ENCODE data around the gene ZFP36L1. TPM values are rescaled to one million over a fixed set of nuclear protein-coding genes. Genes with fewer than 3 reads are reported as not detected.

Gene ZFP36L1
- total RNA-seq, 1 donor from 2014 or later, result 884 TPM

GRCh38 chr14:68817506-68818212 lies 24.8 kb upstream of the ZFP36L1 start:
- ATAC-seq (ENCODE audit: low read depth), result no peak
- no peaks in the 10 kb centered on the region for H3K36me3 Mint-ChIP-seq (ENCODE audit: low read depth)
- H3K4me1 Mint-ChIP-seq, result peaks cover 86% of the 10 kb centered on the region
- intact Hi-C loops (cut with micrococcal nuclease), result loop anchor here (1.0 to 2.0 kb wide), 3 partner anchors 27 to 883 kb away; no protein-coding TSS in a partner anchor
- DNase-seq, result peak; percentile 25
- H3K27me3 Mint-ChIP-seq, result no peaks in the 10 kb centered on the region
- TF ChIP-seq CTCF (IDR thresholded peaks at IDR 0.05), result no peak
- peak overlapping the region; percentile 76 for H3K4me3 Mint-ChIP-seq
- CTCF ChIA-PET, result interaction anchor here (0.9 to 8.4 kb wide), 23 partner anchors 9 to 884 kb away, joined by 3 to 135 read pairs (median 6); partner anchors contain the start of gene ZFP36L1
- H3K27ac Mint-ChIP-seq, result peak overlapping the region; percentile 92
- H3K9me3 Mint-ChIP-seq, result no peaks in the 10 kb centered on the region
- POLR2A ChIA-PET, result interaction anchor here (0.7 to 23.4 kb wide), 35 partner anchors 13 to 884 kb away, joined by 3 to 2953 read pairs (median 12); partner anchors contain the start of gene ZFP36L1

- Mint-ChIP-seq H3K4me3 (peak overlapping the region; percentile 76), H3K27me3 (no peaks in the 10 kb centered on the region), H3K36me3 (ENCODE audit: low read depth) (no peaks in the 10 kb centered on the region), H3K27ac (peak overlapping the region; percentile 92), H3K4me1 (peaks cover 87% of the 10 kb centered on the region), H3K9me3 (no peaks in the 10 kb centered on the region)
- no peak for ATAC-seq (ENCODE audit: low read depth)
- intact Hi-C loops (cut with micrococcal nuclease), result loop anchor here (1.0 to 2.0 kb wide), 16 partner anchors 24 to 980 kb away; partner anchors contain the start of gene ZFP36L1
- DNase-seq, result no peak
- POLR2A ChIA-PET, result interaction anchor here (0.7 to 23.4 kb wide), 53 partner anchors 12 to 884 kb away, joined by 3 to 2953 read pairs (median 7); partner anchors contain the start of gene ZFP36L1
- CTCF ChIA-PET, result interaction anchor here (0.8 to 8.4 kb wide), 30 partner anchors 10 to 979 kb away, joined by 3 to 135 read pairs (median 6); partner anchors contain the start of gene ZFP36L1
- TF ChIP-seq CTCF (IDR thresholded peaks at IDR 0.05), result peak; percentile 7
These were observed 24.1 kb upstream of the ZFP36L1 start for GRCh38 chr14:68816943-68817430.

GRCh38 chr14:68816183-68816942 lies 23.5 kb upstream of the ZFP36L1 start:
- CTCF ChIA-PET, result interaction anchor here (0.6 to 8.4 kb wide), 35 partner anchors 10 to 979 kb away, joined by 3 to 135 read pairs (median 5); partner anchors contain the start of gene ZFP36L1
- no peaks in the 10 kb centered on the region for H3K9me3 Mint-ChIP-seq
- TF ChIP-seq CTCF (IDR thresholded peaks at IDR 0.05), result peak; percentile 54
- peak overlapping the region; percentile 89 for H3K4me3 Mint-ChIP-seq
- intact Hi-C loops (cut with micrococcal nuclease), result loop anchor here (1.0 to 2.0 kb wide), 15 partner anchors 23 to 979 kb away; partner anchors contain the start of gene ZFP36L1
- no peaks in the 10 kb centered on the region for H3K36me3 Mint-ChIP-seq (ENCODE audit: low read depth)
- H3K27ac Mint-ChIP-seq, result peak overlapping the region; percentile 93
- no peaks in the 10 kb centered on the region for H3K27me3 Mint-ChIP-seq
- peaks cover 86% of the 10 kb centered on the region for H3K4me1 Mint-ChIP-seq
- ATAC-seq (ENCODE audit: low read depth) (peak; percentile 74), DNase-seq (peak; percentile 96)
- POLR2A ChIA-PET, result interaction anchor here (0.7 to 23.4 kb wide), 59 partner anchors 8 to 883 kb away, joined by 3 to 2953 read pairs (median 7); partner anchors contain the start of gene ZFP36L1

GRCh38 chr14:68815298-68816182 lies 22.7 kb upstream of the ZFP36L1 start:
- Mint-ChIP-seq H3K4me3 (peak overlapping the region; percentile 89), H3K27me3 (no peaks in the 10 kb centered on the region), H3K9me3 (no peaks in the 10 kb centered on the region), H3K27ac (peak overlapping the region; percentile 93), H3K4me1 (peaks cover 86% of the 10 kb centered on the region), H3K36me3 (ENCODE audit: low read depth) (no peaks in the 10 kb centered on the region)
- DNase-seq (no peak), ATAC-seq (ENCODE audit: low read depth) (no peak)
- TF ChIP-seq CTCF (IDR thresholded peaks at IDR 0.05), result no peak
- intact Hi-C loops (cut with micrococcal nuclease), result loop anchor here (1.0 to 2.0 kb wide), 16 partner anchors 22 to 978 kb away; partner anchors contain the start of gene ZFP36L1
- CTCF ChIA-PET, result interaction anchor here (0.6 to 8.4 kb wide), 28 partner anchors 9 to 882 kb away, joined by 3 to 135 read pairs (median 6); partner anchors contain the start of gene ZFP36L1
- POLR2A ChIA-PET, result interaction anchor here (0.7 to 23.4 kb wide), 54 partner anchors 9 to 870 kb away, joined by 3 to 2953 read pairs (median 7); partner anchors contain the start of gene ZFP36L1
